ENCODE data around the gene PRPF31. TPM values are rescaled to one million over a fixed set of nuclear protein-coding genes. Genes with fewer than 3 reads are reported as not detected.
A peak's percentile ranks its signal among the peaks of the same experiment; 100 is the strongest.
"Not testable (repeated sequence)": the region's sequence is repeated elsewhere in the genome, so short reads cannot be mapped to it uniquely, and the experiment has no call there.

PRPF31 gene
- total RNA-seq, 1 donor: 77.0 TPM

- no peak for DNase-seq (ENCODE audit: low read depth in 2 of 3, low spot score in 2 of 3)
These were observed 44.7 kb downstream of the PRPF31 start for GRCh38 chr19:54160182-54160811.

DNA sequence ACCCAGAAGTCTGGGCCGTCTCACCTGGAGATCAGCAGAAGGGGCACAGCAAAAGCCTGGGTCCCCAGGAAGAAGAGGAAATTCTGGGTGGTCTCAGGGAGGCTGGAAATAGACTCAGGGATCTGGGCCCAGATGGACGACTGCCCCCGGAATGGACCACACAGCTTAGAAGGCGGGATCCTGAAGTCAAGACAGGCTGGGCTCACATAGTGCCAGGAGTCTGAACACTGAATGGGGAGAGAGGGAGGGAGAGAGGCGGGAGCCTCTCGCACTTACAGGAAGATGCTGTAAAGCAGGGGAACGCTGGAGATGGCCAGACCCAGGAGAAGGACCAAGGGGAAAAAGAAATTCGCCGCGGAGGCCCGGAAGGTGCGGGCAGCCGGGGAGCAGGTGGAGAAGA lies 45.3 kb downstream of the PRPF31 start:
- DNase-seq (ENCODE audit: low read depth in 2 of 3, low spot score in 2 of 3): no peak

DNA sequence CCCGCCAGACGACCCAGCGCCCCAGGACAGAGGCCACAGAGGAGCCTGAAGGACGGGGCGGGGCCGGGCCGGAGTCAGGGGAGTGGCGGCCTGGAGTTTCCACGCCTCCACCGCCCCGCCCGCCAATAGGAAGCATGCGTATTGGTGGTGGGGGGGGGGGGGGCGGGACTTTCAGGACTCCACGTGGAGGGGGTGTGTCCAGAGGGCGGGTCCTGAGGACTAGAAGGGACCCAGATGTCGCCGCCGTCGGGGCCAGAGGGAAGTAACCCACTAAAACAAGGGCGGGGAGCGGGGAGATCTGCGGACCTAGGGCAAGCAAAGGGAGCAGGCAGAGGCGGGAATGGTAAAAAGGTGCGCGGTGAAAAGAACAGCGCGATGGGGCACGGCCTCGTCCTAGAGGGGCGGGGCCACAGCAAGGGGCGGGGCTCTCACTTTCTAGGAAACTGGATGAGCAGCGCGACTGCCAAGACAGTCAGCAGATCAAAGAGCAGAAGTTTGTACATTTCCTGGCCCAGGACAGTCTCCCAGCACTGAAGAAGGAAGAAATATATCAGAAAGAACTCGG lies 46.8 kb downstream of the PRPF31 start:
- DNase-seq (ENCODE audit: low read depth in 2 of 3, low spot score in 2 of 3): peak; percentile 74 to 92 (median 89)

- no peak for DNase-seq (ENCODE audit: low read depth in 2 of 3, low spot score in 2 of 3)
These were observed 47.3 kb downstream of the PRPF31 start for GRCh38 chr19:54162884-54163283.

DNA sequence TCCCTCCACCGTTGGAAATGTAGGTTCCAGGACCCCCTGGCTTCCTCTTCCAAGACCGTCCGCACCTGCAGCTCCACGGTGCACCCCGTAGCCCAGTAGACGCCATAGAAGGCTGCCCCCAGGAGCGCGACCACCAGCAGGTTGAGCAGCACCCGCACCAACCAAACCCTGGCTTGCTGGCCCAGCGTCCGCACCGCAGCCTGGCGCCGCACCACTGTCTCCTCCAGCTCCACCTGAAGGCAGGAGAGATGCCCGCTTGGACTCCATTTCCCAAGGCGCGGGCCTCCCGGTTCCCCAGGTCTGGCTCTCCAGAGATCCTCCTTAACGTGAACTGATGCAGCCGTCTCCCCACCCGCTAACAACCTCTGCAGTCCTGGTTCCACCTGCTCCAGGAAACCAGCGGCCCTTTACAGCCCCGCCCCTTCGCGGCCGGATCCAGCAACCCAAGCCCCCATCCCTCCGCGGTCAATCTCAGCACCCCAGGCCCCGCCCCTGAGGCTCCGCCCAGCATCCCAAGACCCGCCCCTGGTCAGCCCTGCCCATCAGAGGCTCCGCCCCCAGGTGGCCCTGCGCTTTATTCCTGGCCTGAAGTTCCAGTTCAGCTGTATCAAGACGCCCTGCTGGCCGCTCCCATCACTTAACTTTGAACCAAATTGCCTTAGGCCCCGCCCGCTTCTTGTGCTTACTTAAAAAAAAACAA lies 49.0 kb downstream of the PRPF31 start:
- DNase-seq (ENCODE audit: low read depth in 2 of 3, low spot score in 2 of 3): peak in 2 of 3 donors; percentile 71 to 73

DNA sequence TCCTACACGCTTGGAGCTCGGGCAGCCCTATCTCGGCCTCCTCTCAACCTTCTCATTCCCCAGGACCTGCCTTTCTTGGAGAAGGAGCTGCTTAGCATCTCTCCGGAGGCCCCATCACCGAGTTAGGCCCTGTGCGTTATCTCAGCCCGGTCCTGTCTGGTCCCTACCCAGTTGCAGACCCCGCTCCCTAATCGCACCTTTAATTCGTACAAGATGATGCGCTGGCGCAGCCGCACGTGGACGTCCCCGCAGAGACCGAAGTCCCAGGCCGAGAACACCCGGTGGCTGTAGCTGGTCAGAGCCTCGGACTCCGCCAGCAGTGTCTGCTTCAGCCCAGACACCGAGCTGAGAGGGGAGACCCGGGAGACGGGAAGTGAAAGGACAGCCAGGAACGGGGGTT lies 49.7 kb downstream of the PRPF31 start:
- no peak for DNase-seq (ENCODE audit: low read depth in 2 of 3, low spot score in 2 of 3)

DNA sequence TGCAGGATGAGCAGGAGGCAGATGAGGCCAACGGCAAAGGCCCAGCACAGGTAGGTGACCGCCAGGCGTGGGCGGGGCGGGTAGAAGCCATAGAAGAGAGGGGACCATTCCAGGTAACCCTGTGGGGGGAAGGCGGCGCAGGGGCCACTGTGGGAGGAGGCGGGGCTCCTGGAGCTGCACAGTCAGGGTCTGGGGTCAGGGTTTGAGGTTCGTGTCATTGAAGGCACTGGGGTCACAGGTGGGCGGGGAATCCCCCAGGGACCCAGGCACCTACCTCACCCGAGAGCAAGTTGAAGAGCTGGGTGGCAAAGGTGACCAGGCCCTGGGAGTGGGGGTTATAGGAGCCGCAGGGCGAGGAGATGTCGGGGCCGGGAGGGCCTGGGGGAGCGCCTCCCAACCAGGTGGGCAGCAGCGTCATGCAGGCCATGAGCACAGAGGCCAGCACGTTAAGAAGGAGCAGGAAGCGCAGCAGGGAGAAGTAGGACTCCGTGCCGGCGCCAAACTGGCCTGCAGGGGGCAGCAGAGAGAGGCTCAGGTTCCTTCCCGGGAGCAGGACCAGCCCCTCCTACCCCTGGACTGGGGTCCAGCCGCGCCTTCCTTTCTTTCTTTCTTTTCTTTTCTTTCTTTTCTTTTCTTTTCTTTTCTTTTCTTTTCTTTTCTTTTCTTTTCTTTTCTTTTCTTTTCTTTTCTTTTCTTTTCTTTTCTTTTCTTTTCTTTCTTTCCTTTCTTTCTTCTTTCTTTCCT lies 52.8 kb downstream of the PRPF31 start:
- peak; percentile 79 to 87 (median 84) for DNase-seq (ENCODE audit: low read depth in 2 of 3, low spot score in 2 of 3)

DNA sequence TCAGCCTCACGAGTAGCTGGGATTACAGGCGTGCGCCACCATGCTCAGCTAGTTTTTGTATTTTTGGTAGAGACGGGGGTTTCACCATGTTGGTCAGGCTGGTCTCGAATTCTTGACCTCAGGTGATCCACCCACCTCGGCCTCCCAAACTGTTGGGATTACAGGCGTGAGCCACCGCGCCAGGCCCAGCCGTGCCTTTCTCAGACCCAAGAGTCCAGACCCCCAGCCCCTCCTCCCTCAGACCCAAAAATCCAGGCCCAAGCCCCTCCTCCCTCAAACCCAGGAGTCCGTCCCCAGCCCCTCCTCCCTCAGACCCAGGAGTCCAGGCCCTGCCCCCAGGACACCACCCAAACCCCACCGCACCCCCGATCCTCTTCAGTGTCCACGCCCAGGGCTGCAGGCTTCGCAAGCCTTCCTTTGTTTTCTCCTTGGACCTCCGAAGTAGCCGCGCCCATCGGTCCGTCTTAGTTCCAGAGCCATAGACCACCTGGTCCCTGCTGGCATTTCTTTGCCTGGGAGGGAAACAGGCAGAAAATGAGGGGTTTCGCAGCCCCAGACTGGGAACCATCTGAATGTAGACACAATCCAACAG lies 53.7 kb downstream of the PRPF31 start:
- no peak for DNase-seq (ENCODE audit: low read depth in 2 of 3, low spot score in 2 of 3)

- not testable (repeated sequence) for DNase-seq (ENCODE audit: low read depth in 2 of 3, low spot score in 2 of 3)
These were observed 56.3 kb downstream of the PRPF31 start for GRCh38 chr19:54171736-54172431.

DNA sequence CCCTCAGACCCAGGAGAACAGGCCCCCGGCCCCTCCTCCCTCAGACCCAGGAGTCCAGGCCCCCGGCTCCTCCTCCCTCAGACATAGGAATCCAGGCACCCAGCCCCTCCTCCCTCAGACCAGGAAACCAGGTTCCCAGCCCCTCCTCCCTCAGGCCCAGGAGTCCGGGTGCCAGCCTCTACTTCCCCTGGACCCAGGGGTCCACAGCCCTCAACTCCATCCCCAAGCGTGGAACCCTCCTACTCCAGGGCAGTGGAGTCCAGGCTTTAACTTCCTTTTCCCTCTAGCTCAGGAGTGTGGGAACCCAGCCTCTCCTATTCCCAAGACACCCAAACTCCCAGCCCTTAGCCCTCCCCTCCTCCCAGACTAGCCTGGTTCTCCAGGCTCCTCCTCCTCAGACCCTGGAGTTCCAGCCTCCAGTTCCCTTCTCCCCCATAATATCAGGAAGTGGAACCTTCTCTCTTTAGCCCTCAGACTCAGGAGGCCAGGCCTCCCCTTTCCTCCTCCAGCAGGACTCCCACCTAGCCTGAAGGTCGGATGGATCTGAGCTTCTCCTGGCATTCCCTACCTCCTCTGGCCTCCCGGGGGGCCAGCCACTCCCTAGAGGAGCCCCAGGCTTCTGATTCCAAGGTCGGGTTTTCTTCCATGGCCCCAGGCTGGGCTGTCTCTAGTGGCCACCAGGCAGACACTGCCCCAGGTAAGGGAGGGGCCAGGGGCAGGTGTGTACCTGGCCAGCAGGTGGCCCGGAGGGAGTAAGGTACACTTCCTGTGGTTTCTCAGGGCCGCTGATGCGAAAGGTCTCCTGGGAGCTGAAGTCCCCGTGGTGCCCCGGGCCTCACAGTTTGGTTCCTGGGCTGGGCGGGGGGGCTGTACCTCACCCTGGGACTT lies 57.2 kb downstream of the PRPF31 start, which contains the start of gene TMC4:
TSS of gene TMC4 (minus strand) at position 690 of the 888 bp plus-strand sequence. CDS start at position 647, 43 bp downstream.
- no peak for DNase-seq (ENCODE audit: low read depth in 2 of 3, low spot score in 2 of 3)

DNA sequence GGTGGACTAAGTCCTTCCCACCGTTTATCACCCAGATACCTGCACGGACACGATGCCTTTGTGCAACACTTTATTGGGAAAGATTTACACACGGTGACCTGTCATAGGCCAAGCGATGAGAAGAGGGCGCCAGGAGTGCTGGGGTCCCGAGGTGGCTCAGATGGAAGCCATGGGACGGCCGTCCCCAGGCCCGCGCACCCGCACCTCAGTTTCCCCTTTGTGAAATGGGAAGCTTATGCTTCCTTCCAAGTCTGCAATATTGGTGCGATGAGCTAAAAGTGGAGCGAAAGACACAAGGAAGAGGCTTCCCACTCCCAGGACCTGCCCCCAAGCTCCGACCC lies 57.8 kb downstream of the PRPF31 start:
- DNase-seq (ENCODE audit: low read depth in 2 of 3, low spot score in 2 of 3): no peak

DNA sequence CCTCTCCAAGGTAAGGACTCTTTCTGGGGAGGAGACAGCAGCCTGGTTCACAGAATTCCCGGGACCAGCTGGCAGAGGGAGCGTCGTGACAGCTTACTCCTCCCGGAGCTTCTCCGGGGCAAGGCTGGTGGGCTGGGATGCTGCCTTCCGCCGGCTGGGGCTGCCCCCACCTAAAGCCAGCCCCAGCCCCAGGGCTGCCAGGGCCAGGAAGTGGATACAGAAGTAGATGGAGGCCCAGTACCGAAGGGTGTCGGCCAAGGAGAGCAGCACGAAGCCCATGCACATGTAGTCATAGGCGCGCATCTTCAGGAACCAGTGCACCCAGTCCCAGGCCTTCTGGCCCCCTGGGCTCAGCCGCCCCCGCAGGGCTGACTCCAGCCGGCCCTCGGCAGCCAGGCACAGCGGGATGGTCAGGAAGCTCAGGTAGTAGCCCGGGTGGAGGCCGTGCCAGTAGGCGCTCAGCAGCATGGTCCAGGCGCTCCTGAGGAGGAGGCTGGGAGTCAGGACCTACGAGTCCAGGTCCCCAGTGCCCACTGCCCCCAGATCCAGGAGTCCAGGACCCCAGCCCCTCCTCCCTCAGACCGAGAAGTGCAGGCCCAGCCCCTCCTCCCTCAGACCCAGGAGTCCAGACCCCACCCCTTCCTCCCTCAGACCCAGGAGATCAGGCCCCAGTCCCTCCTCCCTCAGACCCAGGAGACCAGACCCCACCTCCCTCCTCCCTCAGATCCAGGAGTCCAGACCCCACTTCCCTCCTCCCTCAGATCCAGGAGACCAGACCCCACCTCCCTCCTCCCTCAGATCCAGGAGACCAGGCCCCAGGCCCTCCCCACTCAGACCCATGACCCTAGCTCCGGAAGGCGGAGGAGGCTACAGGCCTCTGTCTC lies 58.6 kb downstream of the PRPF31 start:
- DNase-seq (ENCODE audit: low read depth in 2 of 3, low spot score in 2 of 3): no peak

DNA sequence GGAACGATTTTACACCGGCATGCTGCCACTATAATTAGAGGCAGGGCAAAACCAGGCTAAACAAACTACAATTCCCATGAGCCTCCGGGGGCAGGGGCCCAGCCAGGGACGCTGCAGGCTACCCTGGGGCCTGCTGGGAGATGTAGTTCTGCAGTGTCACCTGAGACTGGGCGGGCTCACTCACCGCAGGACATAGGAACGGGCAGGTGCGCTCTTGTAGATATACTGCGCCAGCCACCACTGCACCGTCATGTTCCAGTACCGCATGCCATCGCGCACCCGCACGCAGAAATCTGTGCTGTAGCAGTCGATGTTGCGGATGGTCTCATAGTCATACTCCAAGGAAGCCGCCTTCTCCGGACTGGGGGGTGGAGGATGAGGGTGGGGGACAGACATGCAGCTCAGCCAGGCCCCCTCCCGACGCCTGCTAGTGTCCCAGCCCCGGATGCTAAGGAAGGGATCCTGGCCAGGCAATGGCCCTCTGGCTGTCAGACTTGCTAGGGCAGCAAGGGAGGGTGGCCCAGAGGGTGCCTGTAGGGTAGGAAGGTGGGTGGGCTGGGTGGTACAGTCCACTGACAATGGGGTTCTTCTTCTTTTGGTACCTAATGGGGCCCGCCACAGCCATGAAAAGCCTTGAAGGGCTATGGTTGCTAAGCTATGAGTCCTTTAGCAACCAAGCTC lies 63.2 kb downstream of the PRPF31 start:
- no peak for DNase-seq (ENCODE audit: low read depth in 2 of 3, low spot score in 2 of 3)

DNA sequence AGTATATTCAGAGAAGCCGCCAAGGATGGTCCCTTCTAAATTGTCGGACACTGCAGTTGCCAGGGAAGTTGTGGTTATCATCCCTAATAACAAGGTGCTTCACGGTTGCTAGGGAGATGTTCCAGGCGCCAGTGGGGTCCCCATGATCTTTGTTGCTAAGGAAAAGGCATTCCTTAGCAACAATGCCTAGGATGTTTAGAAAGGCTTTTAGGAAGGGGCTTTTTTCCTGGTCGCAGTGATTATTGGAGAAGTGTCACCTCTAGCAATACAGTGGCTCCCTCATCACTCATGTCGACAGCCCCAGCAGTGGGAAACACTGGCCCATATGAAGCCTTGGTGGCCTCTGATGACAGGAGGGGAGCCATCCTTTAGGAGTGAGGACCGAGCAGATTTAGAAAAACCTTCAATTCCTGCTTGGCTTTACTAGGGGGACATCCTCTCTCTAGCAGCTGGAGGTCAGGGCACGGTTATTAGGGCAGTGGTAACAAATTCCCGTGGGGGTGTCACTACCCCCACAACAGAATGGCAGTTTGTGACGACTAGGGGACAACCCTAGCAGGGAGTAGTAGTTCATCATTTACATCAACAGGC lies 63.8 kb downstream of the PRPF31 start:
- no peak for DNase-seq (ENCODE audit: low read depth in 2 of 3, low spot score in 2 of 3)

DNA sequence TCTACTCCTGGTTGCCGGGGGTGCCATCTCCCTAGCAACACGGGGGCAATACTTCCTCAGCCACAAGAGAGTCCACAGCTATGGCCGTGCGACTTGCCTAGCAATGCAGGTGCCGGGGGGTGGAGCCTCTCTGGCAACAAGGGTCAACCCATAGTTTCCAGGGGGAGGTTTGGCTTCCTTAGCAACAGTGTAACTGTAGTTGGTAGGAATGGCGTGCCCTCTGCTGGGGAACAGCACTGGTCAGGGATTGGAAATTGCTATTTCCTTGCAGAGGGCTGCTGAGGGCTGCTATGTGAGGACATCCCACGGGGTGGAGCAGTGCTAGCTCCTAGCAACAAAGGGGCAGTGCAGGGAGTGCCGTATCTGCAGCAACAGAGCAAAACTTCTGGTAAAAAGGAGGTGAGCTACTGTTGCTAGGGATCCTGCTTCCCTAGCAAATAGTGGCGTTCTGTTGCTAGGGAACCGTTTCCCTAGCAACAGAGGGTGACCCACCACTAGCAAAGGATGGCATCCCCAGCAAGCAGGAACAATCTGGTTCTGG lies 64.4 kb downstream of the PRPF31 start:
- DNase-seq (ENCODE audit: low read depth in 2 of 3, low spot score in 2 of 3): peak in 2 of 3 donors; percentile 69 to 86

GRCh38 chr19:54180691-54181091 lies 65.1 kb downstream of the PRPF31 start:
- DNase-seq (ENCODE audit: low read depth in 2 of 3, low spot score in 2 of 3): no peak
